SK-N-SH treated with all-trans-retinoic acid at 6 μM for 48 hours (cell line): ENCODE data around the gene DLG2.
"Not testable (repeated sequence)": the region's sequence is repeated elsewhere in the genome, so short reads cannot be mapped to it uniquely, and the experiment has no call there.

Source experiments
- ATAC-seq: fragments of 200-7000 bp; cut with Tn5 transposase; 3 replicates; pipeline ENCODE4 v1.9.1; 2020; ENCODE audit warnings: mild to moderate bottlenecking, moderate library complexity
- ARNTL ChIP-seq: fragments of 450-650 bp; formaldehyde crosslinking; IDR thresholded peaks from 2 replicates; pipeline ENCODE4 v1.5.0; 2020; ENCODE audit warnings: low read depth, mild to moderate bottlenecking, moderate library complexity, borderline replicate concordance
- BACH2 ChIP-seq: fragments of 250-450 bp; sonication (Bioruptor Pico); IDR thresholded peaks from 2 replicates; pipeline ENCODE4 v1.9.0; 2021; ENCODE audit warnings: mild to moderate bottlenecking, borderline replicate concordance
- CSDC2 ChIP-seq: fragments of 250-450 bp; sonication (Bioruptor Pico); IDR thresholded peaks from 2 replicates; pipeline ENCODE4 v1.5.0; 2020; ENCODE audit warnings: mild to moderate bottlenecking, moderate library complexity
- ESRRG ChIP-seq: fragments of 250-450 bp; sonication (Bioruptor Pico); IDR thresholded peaks from 2 replicates; pipeline ENCODE4 v1.6.1; 2021; ENCODE audit warnings: mild to moderate bottlenecking
- GLIS3 ChIP-seq: fragments of 250-450 bp; sonication (Bioruptor Pico); IDR thresholded peaks from 2 replicates; pipeline ENCODE4 v1.5.0; 2020; ENCODE audit warnings: mild to moderate bottlenecking, moderate library complexity
- ISL1 ChIP-seq: fragments of 250-450 bp; sonication (Bioruptor Pico); IDR thresholded peaks from 2 replicates; pipeline ENCODE4 v2.1.2; 2022; ENCODE audit warnings: mild to moderate bottlenecking, moderate library complexity
- POU6F1 ChIP-seq: fragments of 250-450 bp; sonication (Bioruptor Pico); IDR thresholded peaks from 2 replicates; pipeline ENCODE4 v1.8.0; 2021; ENCODE audit warnings: low read depth, mild to moderate bottlenecking, moderate library complexity, borderline replicate concordance
- PPARA ChIP-seq: fragments of 250-450 bp; sonication (Bioruptor Pico); IDR thresholded peaks from 2 replicates; pipeline ENCODE4 v1.5.0; 2020; ENCODE audit warnings: mild to moderate bottlenecking, borderline replicate concordance
- RARB ChIP-seq: fragments of 250-450 bp; sonication (Bioruptor Pico); IDR thresholded peaks from 2 replicates; pipeline ENCODE4 v1.8.0; 2021; ENCODE audit warnings: mild to moderate bottlenecking, moderate library complexity
- SNAI2 ChIP-seq: fragments of 250-450 bp; sonication (Bioruptor Pico); IDR thresholded peaks from 2 replicates; pipeline ENCODE4 v1.5.0; 2020; ENCODE audit warnings: mild to moderate bottlenecking, moderate library complexity
- TOX ChIP-seq: fragments of 250-450 bp; sonication (Bioruptor Pico); IDR thresholded peaks from 2 replicates; pipeline ENCODE4 v1.8.0; 2021; ENCODE audit warnings: mild to moderate bottlenecking, moderate library complexity, borderline replicate concordance
- ZC3H10 ChIP-seq: fragments of 250-450 bp; sonication (Bioruptor Pico); IDR thresholded peaks from 2 replicates; pipeline ENCODE4 v1.5.1; 2021; ENCODE audit warnings: mild to moderate bottlenecking, moderate library complexity
- ZFP3 ChIP-seq: fragments of 250-450 bp; sonication (Bioruptor Pico); IDR thresholded peaks from 2 replicates; pipeline ENCODE4 v1.5.0; 2020; ENCODE audit warnings: mild to moderate bottlenecking, moderate library complexity
- ZFP30 ChIP-seq: fragments of 450-650 bp; formaldehyde crosslinking; IDR thresholded peaks from 2 replicates; pipeline ENCODE4 v1.5.0; 2022; ENCODE audit warnings: mild to moderate bottlenecking, moderate library complexity
- ZNF565 ChIP-seq: fragments of 450-650 bp; formaldehyde crosslinking; conservative IDR thresholded peaks from 2 replicates; pipeline ENCODE4 v1.5.0; 2020; ENCODE audit warnings: low read depth, mild to moderate bottlenecking, moderate library complexity
- ZNF70 ChIP-seq: fragments of 450-650 bp; formaldehyde crosslinking; IDR thresholded peaks from 2 replicates; pipeline ENCODE4 v1.5.0; 2020; ENCODE audit warnings: mild to moderate bottlenecking, moderate library complexity
- ZNF8 ChIP-seq: fragments of 450-650 bp; formaldehyde crosslinking; IDR thresholded peaks from 2 replicates; pipeline ENCODE4 v1.5.0; 2020; ENCODE audit warnings: mild to moderate bottlenecking, moderate library complexity
- TF ChIP-seq, protein P1 (sequence below): fragments of 250-450 bp; sonication (Bioruptor Pico); IDR thresholded peaks from 2 replicates; pipeline ENCODE4 v1.5.1; 2020; ENCODE audit warnings: low read depth, mild to moderate bottlenecking, moderate library complexity
- TF ChIP-seq, protein P2 (sequence below): fragments of 250-450 bp; sonication (Bioruptor Pico); IDR thresholded peaks from 2 replicates; pipeline ENCODE4 v1.5.0; 2020; ENCODE audit warnings: mild to moderate bottlenecking, moderate library complexity
- TF ChIP-seq, protein P3 (sequence below): fragments of 250-450 bp; sonication (Bioruptor Pico); IDR thresholded peaks from 2 replicates; pipeline ENCODE4 v1.8.0; 2020; ENCODE audit warnings: mild to moderate bottlenecking, moderate library complexity, borderline replicate concordance
- TF ChIP-seq, protein P4 (sequence below): fragments of 250-450 bp; sonication (Bioruptor Pico); IDR thresholded peaks from 2 replicates; pipeline ENCODE4 v1.5.1; 2021; ENCODE audit warnings: mild to moderate bottlenecking, moderate library complexity

The DLG2 gene

DNA sequence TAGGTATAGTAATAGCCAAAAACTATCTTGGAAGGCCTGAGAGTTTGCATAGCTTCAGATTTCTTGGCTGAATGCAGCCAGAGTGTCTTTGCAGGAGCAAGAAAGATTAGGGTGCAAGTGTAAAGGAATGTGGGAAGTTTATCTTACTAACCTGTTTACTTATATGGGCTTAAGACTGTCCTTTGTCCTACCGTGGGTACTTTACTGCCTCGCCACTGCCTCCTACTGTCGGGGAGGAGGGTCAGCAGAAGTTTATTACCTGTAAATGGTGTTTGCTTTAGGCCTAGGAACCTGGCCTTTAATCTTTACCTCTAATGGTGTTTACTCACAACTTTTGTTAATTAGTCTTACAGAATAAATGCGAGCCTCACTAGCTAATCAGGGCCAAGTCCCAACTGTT, 633.8 kb downstream of the DLG2 start:
- peak; percentile 60; the same call in 1 of the 3 replicates for ATAC-seq
- no peak for TF ChIP-seq ZFP3
- no peak for TF ChIP-seq ARNTL
- no peak for TF ChIP-seq POU6F1 (CRISPR knock-in tag)
- TF ChIP-seq, protein P1, sequence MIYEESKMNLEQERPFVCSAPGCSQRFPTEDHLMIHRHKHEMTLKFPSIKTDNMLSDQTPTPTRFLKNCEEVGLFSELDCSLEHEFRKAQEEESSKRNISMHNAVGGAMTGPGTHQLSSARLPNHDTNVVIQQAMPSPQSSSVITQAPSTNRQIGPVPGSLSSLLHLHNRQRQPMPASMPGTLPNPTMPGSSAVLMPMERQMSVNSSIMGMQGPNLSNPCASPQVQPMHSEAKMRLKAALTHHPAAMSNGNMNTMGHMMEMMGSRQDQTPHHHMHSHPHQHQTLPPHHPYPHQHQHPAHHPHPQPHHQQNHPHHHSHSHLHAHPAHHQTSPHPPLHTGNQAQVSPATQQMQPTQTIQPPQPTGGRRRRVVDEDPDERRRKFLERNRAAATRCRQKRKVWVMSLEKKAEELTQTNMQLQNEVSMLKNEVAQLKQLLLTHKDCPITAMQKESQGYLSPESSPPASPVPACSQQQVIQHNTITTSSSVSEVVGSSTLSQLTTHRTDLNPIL (CRISPR knock-in tag), result no peak
- no peak for TF ChIP-seq ZNF8 (CRISPR knock-in tag)
- TF ChIP-seq GLIS3 (CRISPR knock-in tag), result no peak
- no peak for TF ChIP-seq ZNF565 (CRISPR knock-in tag)
- no peak for TF ChIP-seq ZNF70 (CRISPR knock-in tag)
- no peak for TF ChIP-seq ESRRG (CRISPR knock-in tag)
- no peak for TF ChIP-seq BACH2 (CRISPR knock-in tag)
- TF ChIP-seq ZC3H10, result no peak
- TF ChIP-seq ISL1 (CRISPR knock-in tag), result no peak
- no peak for TF ChIP-seq TOX (CRISPR knock-in tag)
- no peak for TF ChIP-seq PPARA (CRISPR knock-in tag)
- TF ChIP-seq, protein P2, sequence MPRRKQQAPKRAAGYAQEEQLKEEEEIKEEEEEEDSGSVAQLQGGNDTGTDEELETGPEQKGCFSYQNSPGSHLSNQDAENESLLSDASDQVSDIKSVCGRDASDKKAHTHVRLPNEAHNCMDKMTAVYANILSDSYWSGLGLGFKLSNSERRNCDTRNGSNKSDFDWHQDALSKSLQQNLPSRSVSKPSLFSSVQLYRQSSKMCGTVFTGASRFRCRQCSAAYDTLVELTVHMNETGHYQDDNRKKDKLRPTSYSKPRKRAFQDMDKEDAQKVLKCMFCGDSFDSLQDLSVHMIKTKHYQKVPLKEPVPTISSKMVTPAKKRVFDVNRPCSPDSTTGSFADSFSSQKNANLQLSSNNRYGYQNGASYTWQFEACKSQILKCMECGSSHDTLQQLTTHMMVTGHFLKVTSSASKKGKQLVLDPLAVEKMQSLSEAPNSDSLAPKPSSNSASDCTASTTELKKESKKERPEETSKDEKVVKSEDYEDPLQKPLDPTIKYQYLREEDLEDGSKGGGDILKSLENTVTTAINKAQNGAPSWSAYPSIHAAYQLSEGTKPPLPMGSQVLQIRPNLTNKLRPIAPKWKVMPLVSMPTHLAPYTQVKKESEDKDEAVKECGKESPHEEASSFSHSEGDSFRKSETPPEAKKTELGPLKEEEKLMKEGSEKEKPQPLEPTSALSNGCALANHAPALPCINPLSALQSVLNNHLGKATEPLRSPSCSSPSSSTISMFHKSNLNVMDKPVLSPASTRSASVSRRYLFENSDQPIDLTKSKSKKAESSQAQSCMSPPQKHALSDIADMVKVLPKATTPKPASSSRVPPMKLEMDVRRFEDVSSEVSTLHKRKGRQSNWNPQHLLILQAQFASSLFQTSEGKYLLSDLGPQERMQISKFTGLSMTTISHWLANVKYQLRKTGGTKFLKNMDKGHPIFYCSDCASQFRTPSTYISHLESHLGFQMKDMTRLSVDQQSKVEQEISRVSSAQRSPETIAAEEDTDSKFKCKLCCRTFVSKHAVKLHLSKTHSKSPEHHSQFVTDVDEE, result no peak
- no peak for TF ChIP-seq RARB (CRISPR knock-in tag)

GRCh38 chr11:84990141-84990540, 637.0 kb downstream of the DLG2 start:
- no peak for TF ChIP-seq ZFP3
- TF ChIP-seq POU6F1 (CRISPR knock-in tag), result no peak
- TF ChIP-seq ZFP30 (CRISPR knock-in tag), result no peak
- no peak for TF ChIP-seq RARB (CRISPR knock-in tag)
- TF ChIP-seq, protein P1 (CRISPR knock-in tag), result no peak
- TF ChIP-seq SNAI2 (CRISPR knock-in tag), result no peak
- no peak for TF ChIP-seq ZNF70 (CRISPR knock-in tag)
- no peak for TF ChIP-seq PPARA (CRISPR knock-in tag)
- no peak for TF ChIP-seq GLIS3 (CRISPR knock-in tag)
- no peak for TF ChIP-seq BACH2 (CRISPR knock-in tag)
- TF ChIP-seq, protein P3, sequence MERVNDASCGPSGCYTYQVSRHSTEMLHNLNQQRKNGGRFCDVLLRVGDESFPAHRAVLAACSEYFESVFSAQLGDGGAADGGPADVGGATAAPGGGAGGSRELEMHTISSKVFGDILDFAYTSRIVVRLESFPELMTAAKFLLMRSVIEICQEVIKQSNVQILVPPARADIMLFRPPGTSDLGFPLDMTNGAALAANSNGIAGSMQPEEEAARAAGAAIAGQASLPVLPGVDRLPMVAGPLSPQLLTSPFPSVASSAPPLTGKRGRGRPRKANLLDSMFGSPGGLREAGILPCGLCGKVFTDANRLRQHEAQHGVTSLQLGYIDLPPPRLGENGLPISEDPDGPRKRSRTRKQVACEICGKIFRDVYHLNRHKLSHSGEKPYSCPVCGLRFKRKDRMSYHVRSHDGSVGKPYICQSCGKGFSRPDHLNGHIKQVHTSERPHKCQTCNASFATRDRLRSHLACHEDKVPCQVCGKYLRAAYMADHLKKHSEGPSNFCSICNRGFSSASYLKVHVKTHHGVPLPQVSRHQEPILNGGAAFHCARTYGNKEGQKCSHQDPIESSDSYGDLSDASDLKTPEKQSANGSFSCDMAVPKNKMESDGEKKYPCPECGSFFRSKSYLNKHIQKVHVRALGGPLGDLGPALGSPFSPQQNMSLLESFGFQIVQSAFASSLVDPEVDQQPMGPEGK (CRISPR knock-in tag), result no peak
- no peak for TF ChIP-seq CSDC2 (CRISPR knock-in tag)
- TF ChIP-seq ARNTL, result no peak
- no peak for TF ChIP-seq TOX (CRISPR knock-in tag)
- no peak for TF ChIP-seq ZC3H10
- TF ChIP-seq ESRRG (CRISPR knock-in tag), result no peak
- TF ChIP-seq, protein P4, sequence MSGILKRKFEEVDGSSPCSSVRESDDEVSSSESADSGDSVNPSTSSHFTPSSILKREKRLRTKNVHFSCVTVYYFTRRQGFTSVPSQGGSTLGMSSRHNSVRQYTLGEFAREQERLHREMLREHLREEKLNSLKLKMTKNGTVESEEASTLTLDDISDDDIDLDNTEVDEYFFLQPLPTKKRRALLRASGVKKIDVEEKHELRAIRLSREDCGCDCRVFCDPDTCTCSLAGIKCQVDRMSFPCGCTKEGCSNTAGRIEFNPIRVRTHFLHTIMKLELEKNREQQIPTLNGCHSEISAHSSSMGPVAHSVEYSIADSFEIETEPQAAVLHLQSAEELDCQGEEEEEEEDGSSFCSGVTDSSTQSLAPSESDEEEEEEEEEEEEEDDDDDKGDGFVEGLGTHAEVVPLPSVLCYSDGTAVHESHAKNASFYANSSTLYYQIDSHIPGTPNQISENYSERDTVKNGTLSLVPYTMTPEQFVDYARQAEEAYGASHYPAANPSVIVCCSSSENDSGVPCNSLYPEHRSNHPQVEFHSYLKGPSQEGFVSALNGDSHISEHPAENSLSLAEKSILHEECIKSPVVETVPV (CRISPR knock-in tag), result no peak
- TF ChIP-seq ZNF8 (CRISPR knock-in tag), result no peak
- TF ChIP-seq ISL1 (CRISPR knock-in tag), result no peak
- ATAC-seq, result no peak

DNA sequence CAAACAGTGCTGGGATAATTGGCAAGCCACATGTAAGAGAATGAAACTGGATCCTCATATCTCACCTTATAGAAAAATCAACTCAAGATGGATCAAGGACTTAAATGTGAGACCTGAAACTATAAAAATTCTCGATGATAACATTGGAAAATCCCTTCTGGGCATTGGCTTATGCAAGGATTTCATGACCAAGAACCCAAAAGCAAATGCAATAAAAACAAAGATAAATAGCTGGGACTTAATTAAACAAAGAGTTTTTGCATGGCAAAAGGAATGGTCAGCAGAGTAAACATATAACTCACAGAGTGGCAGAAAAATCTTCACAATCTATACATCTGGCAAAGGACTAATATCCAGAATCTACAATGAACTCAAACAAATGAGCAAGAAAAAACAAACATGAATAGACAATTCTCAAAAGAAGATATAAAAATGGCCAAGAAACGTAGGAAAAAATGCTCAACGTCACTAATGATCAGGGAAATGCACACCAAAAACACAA, 639.4 kb downstream of the DLG2 start:
- not testable (repeated sequence) for ATAC-seq
